ENCODE data around the gene DUOX1. TPM values are rescaled to one million over a fixed set of nuclear protein-coding genes. Genes with fewer than 3 reads are reported as not detected.

The DUOX1 gene
- 19.0 and 34.3 TPM in 2 replicates for total RNA-seq

DNA sequence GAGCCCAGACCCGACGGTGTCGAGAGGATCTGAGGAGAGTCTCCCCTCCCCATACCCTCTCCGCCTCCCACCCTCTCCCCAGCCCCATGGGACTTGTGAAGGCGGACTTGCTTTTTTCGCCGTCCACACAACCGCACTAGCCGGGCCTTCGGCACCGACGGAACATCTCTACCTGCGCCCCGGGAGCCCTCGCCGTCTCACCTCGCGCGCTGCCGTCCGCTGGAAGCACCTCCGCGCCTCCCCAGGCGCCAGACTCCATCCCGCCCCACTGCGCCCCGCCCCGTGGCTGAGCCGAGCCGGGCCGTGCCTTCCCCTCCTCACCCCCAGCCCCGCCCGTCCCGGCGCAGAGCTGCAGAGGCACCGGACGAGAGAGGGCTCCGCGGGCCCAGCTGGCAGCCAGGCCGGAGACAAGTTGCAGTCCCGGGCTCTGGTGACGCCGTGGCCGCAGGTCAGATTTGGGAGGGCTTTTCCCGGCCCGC is at the start of gene DUOX1, which contains the start of gene DUOXA1:
TSS of gene DUOX1 (plus strand) at position 344 of the 479 bp plus-strand sequence. CDS start 1,973 bp downstream, outside the sequence.
TSS of gene DUOXA1 (minus strand) at position 229 of the 479 bp plus-strand sequence. CDS start 6,865 bp downstream, outside the sequence.

GRCh38 chr15:45114076-45114750 is 15.6 kb upstream of the DUOX1 start, which contains the start of the genes DUOX2 and DUOXA2:
DUOX2 (minus strand) TSS chr15:45114172; CDS start chr15:45113411, 761 bp downstream.
DUOXA2 (plus strand) TSS chr15:45114326; CDS start chr15:45114606, 280 bp downstream.

GRCh38 chr15:45187894-45188830 is 58.4 kb downstream of the DUOX1 start, which contains the start of gene SHF:
SHF (minus strand) TSS chr15:45187966; CDS start chr15:45187951, 15 bp downstream.

Other genes starting within 250 kb of the DUOX1 start
- gene TERB2, start 173.3 kb upstream of the DUOX1 start, total RNA-seq = not detected in 2 replicates
- 25.4 and 26.0 TPM in 2 replicates for gene SORD, start 106.8 kb upstream of the DUOX1 start, total RNA-seq
- gene DUOX2, start 15.8 kb upstream of the DUOX1 start, total RNA-seq = 1.3 and 1.9 TPM in 2 replicates
- gene DUOXA2, start 15.7 kb upstream of the DUOX1 start, total RNA-seq = not detected in 2 replicates
- gene DUOXA1, start 115 bp upstream of the DUOX1 start, total RNA-seq = 30.3 and 32.3 TPM in 2 replicates
- gene SHF, start 58.0 kb downstream of the DUOX1 start, total RNA-seq = 1.5 and 1.7 TPM in 2 replicates
- gene SLC28A2, start 122.2 kb downstream of the DUOX1 start, total RNA-seq = not detected in 2 replicates
- 2.6 and 4.1 TPM in 2 replicates for gene GATM, start 248.6 kb downstream of the DUOX1 start, total RNA-seq